A549 (cell line): ENCODE measurements around the gene HMCES. TPM values are rescaled to one million over a fixed set of nuclear protein-coding genes. Genes with fewer than 3 reads are reported as not detected.

Experiments
- ATAC-seq, 2 experiments: fragments of 200-7000 bp in 1 of 2; fragments of >200 bp in 1 of 2; cut with Nextera tagmentation in 1 of 2; cut with Tn5 transposase in 1 of 2; 3 replicates each; pipeline versions ENCODE4 v1.8.0 to v1.9.1; 2018 to 2020; ENCODE audit warnings: mild to moderate bottlenecking in 1 of 2, moderate library complexity in 1 of 2
- CTCF ChIA-PET: fragments of 300-600 bp; sonication (Branson Sonifier 250); formaldehyde crosslinking; extraction: SDS; loops from one replicate; lab custom pipeline; 2021; ENCODE audit warnings: antibody characterized with exemption, inconsistent platforms; lab: Yijun Ruan, JAX
- POLR2A ChIA-PET: fragments of 350-600 bp; formaldehyde crosslinking; extraction: SDS; loops from one replicate; lab custom pipeline; 2021; ENCODE audit warnings: antibody characterized with exemption, inconsistent platforms; lab: Yijun Ruan, JAX
- DNase-seq, 2 experiments: peaks; one replicate each; pipeline versions ENCODE4 v3.0.0 to v3.0.0-alpha.2; 2011 to 2016; ENCODE audit warnings: low read depth in 1 of 2, low spot score in 1 of 2
- FAIRE-seq: peaks from 2 replicates; lab custom pipeline; 2011; peaks lifted over from hg19 to GRCh38; lab: Jason Lieb, UNC
- H3K27ac ChIP-seq, 2 experiments: fragments of >200 bp; sonication (Bioruptor Twin); formaldehyde crosslinking; 3 replicates each; pipeline ENCODE4 v1.5.1; 2016 to 2017
- H3K4me1 ChIP-seq: fragments of >200 bp; sonication (Bioruptor Twin); formaldehyde crosslinking; 3 replicates; pipeline ENCODE4 v1.6.1; 2016
- H3K4me2 ChIP-seq: fragments of >200 bp; sonication (Bioruptor Twin); formaldehyde crosslinking; 3 replicates; pipeline ENCODE4 v1.6.1; 2016
- H3K4me3 ChIP-seq: fragments of >200 bp; sonication (Bioruptor Twin); formaldehyde crosslinking; 3 replicates; pipeline ENCODE4 v1.5.1; 2016
- H3K9me3 ChIP-seq: fragments of >200 bp; sonication (Bioruptor Twin); formaldehyde crosslinking; 3 replicates; pipeline ENCODE4 v1.6.1; 2016
- CBX8 ChIP-seq: fragments of 200-600 bp; sonication (generic); IDR thresholded peaks from 2 replicates; pipeline ENCODE4 v1.6.1; 2016
- CEBPB ChIP-seq, 2 experiments: fragments of >200 bp in 1 of 2; sonication (Bioruptor Twin) in 1 of 2; formaldehyde crosslinking in 1 of 2; IDR thresholded peaks; 2 replicates each; pipeline ENCODE4 v1.6.1; 2012 to 2016
- CHD2 ChIP-seq: fragments of 150-350 bp; IDR thresholded peaks from 2 replicates; pipeline ENCODE4 v1.6.1; 2014; ENCODE audit warnings: low read length; ENCODE audit not compliant: partially characterized antibody
- GATA3 ChIP-seq: IDR thresholded peaks from 2 replicates; pipeline ENCODE4 v1.6.1; 2012; ENCODE audit warnings: borderline replicate concordance
- HDAC2 ChIP-seq: fragments of 200-600 bp; sonication (generic); IDR thresholded peaks from 2 replicates; pipeline ENCODE4 v1.6.1; 2016
- MAZ ChIP-seq: fragments of 150-350 bp; IDR thresholded peaks from 2 replicates; pipeline ENCODE4 v1.6.1; 2014; ENCODE audit warnings: antibody characterized with exemption, low read depth, low read length, borderline replicate concordance
- MYC ChIP-seq: IDR thresholded peaks from 2 replicates; pipeline ENCODE4 v1.6.1; 2012; ENCODE audit warnings: mild to moderate bottlenecking, inconsistent platforms, low read length, improper control_type of control experiment, borderline replicate concordance
- NFE2L2 ChIP-seq: fragments of 150-350 bp; conservative IDR thresholded peaks from 2 replicates; pipeline ENCODE4 v1.6.1; 2014; ENCODE audit warnings: low read length
- NR3C1 ChIP-seq: fragments of >200 bp; sonication (Bioruptor Twin); formaldehyde crosslinking; IDR thresholded peaks from 3 replicates; pipeline ENCODE4 v1.6.1; 2017
- POLR2AphosphoS2 ChIP-seq: conservative IDR thresholded peaks from 2 replicates; pipeline ENCODE4 v1.6.1; 2012; ENCODE audit warnings: low read length, improper control_type of control experiment, inconsistent platforms
- RARB ChIP-seq: fragments of 250-450 bp; sonication (Bioruptor Pico); IDR thresholded peaks from 2 replicates; pipeline ENCODE4 v1.8.0; 2021; ENCODE audit warnings: mild to moderate bottlenecking, moderate library complexity
- TFCP2L1 ChIP-seq: fragments of 250-450 bp; sonication (Bioruptor Pico); IDR thresholded peaks from 2 replicates; pipeline ENCODE4 v1.5.0; 2021; ENCODE audit warnings: mild to moderate bottlenecking
- ZC3H11A ChIP-seq: fragments of 450-650 bp; IDR thresholded peaks from 2 replicates; pipeline ENCODE4 v1.6.1; 2014; ENCODE audit warnings: antibody characterized with exemption, mild to moderate bottlenecking
- WGBS: methylation state at CpG from one replicate; pipeline ENCODE4 v1.1.6; 2017; ENCODE audit errors: missing lambda C conversion rate; 5-methylcytosine and 5-hydroxymethylcytosine counted together
- polyA plus RNA-seq, 4 experiments: library from polyadenylated mRNA; depleted of rRNA in 3 of 4; stranded (reverse); fragments of >200 nt; fragmentation: RNase III in 1 of 4; extraction: RNeasy Plus Mini Kit Qiagen cat#74134 plus additional on column Dnase treatment in 1 of 4; gene quantifications; 2 replicates in 3 of 4; 3 replicates in 1 of 4; pipeline ENCODE4 v1.2.3, GENCODE V29; 2011 to 2017
- small RNA-seq, 6 experiments: library from RNA; depleted of rRNA; stranded (forward); fragments of <200 nt; gene quantifications; one replicate each; pipeline ENCODE3, GENCODE V24; 2012
- TF ChIP-seq, protein P1 (sequence below): fragments of 250-450 bp; sonication (Bioruptor Pico); IDR thresholded peaks from 2 replicates; pipeline ENCODE4 v1.5.0; 2021; ENCODE audit warnings: mild to moderate bottlenecking, moderate library complexity, borderline replicate concordance
- TF ChIP-seq, protein P2 (sequence below): IDR thresholded peaks from 2 replicates; pipeline ENCODE4 v1.6.1; 2012
- TF ChIP-seq, protein P3 (sequence below): fragments of >200 bp; sonication (Bioruptor Twin); formaldehyde crosslinking; IDR thresholded peaks from 3 replicates; pipeline ENCODE4 v1.5.1; 2016
- TF ChIP-seq, protein P4 (sequence below): IDR thresholded peaks from 2 replicates; pipeline ENCODE4 v1.6.1; 2012

The HMCES gene
- polyA plus RNA-seq, 2 of the 4 experiments (the other 2 are of a cell fraction) = 35.2 to 39.9 TPM

DNA sequence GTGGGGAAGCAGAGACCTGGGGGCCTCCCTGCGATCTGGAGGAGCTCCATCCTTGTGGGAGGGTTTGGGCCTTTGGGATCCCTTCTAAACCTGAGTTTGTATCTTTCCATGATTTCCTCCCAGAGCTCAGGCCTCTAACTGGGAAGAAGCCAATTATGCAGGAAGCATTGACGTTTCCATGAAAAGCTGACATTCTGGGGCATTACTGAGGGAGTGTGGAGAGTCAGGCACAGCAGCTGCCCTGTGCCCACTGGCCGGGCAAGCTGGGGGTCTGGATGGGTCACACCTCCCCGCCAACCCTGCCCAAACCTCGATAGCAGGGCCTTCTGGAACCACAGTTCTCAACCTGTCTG lies 74.9 kb downstream of the HMCES start:
- Histone ChIP-seq H3K4me1 (no peaks in the 10 kb centered on the region), H3K27ac (no peak overlapping the region), H3K4me3 (no peak overlapping the region), H3K4me2 (no peak overlapping the region), H3K9me3 (no peaks in the 10 kb centered on the region)
- WGBS = 40% methylated on average over 4 of the region's 5 CpGs
- no peak for ATAC-seq
- ChIA-PET CTCF (interaction anchor here (1.1 kb wide), 2 partner anchors 9 to 11 kb away, joined by 3 read pairs; no protein-coding TSS in a partner anchor), POLR2A (no interaction called here)
- DNase-seq = no peak
- TF ChIP-seq TFCP2L1 (no peak), ZC3H11A (no peak), CBX8 (no peak), GATA3 (no peak), NR3C1 (no peak), HDAC2 (no peak), RARB (CRISPR knock-in tag) (no peak), CEBPB (IDR thresholded peaks at IDR 0.05) (no peak), CHD2 (no peak), MAZ (no peak), MYC (no peak), POLR2AphosphoS2 (no peak), NFE2L2 (no peak)
- TF ChIP-seq, protein P1, sequence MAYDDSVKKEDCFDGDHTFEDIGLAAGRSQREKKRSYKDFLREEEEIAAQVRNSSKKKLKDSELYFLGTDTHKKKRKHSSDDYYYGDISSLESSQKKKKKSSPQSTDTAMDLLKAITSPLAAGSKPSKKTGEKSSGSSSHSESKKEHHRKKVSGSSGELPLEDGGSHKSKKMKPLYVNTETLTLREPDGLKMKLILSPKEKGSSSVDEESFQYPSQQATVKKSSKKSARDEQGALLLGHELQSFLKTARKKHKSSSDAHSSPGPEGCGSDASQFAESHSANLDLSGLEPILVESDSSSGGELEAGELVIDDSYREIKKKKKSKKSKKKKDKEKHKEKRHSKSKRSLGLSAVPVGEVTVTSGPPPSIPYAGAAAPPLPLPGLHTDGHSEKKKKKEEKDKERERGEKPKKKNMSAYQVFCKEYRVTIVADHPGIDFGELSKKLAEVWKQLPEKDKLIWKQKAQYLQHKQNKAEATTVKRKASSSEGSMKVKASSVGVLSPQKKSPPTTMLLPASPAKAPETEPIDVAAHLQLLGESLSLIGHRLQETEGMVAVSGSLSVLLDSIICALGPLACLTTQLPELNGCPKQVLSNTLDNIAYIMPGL (CRISPR knock-in tag) = no peak
- TF ChIP-seq, protein P2, sequence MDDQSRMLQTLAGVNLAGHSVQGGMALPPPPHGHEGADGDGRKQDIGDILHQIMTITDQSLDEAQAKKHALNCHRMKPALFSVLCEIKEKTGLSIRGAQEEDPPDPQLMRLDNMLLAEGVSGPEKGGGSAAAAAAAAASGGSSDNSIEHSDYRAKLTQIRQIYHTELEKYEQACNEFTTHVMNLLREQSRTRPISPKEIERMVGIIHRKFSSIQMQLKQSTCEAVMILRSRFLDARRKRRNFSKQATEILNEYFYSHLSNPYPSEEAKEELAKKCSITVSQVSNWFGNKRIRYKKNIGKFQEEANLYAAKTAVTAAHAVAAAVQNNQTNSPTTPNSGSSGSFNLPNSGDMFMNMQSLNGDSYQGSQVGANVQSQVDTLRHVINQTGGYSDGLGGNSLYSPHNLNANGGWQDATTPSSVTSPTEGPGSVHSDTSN = no peak
- TF ChIP-seq, protein P3, sequence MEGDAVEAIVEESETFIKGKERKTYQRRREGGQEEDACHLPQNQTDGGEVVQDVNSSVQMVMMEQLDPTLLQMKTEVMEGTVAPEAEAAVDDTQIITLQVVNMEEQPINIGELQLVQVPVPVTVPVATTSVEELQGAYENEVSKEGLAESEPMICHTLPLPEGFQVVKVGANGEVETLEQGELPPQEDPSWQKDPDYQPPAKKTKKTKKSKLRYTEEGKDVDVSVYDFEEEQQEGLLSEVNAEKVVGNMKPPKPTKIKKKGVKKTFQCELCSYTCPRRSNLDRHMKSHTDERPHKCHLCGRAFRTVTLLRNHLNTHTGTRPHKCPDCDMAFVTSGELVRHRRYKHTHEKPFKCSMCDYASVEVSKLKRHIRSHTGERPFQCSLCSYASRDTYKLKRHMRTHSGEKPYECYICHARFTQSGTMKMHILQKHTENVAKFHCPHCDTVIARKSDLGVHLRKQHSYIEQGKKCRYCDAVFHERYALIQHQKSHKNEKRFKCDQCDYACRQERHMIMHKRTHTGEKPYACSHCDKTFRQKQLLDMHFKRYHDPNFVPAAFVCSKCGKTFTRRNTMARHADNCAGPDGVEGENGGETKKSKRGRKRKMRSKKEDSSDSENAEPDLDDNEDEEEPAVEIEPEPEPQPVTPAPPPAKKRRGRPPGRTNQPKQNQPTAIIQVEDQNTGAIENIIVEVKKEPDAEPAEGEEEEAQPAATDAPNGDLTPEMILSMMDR = no peak
- TF ChIP-seq, protein P4, sequence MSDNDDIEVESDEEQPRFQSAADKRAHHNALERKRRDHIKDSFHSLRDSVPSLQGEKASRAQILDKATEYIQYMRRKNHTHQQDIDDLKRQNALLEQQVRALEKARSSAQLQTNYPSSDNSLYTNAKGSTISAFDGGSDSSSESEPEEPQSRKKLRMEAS = no peak
- no peak for FAIRE-seq

Small RNAs within 50 kb of the gene (small RNA-seq; reads per million reads assigned to genes)
- gene MIR6826 = 0 reads per million in 6 experiments

Other genes starting within 250 kb of the HMCES start
- not detected in 2 replicates for gene GP9, start 218.1 kb upstream of the HMCES start, polyA plus RNA-seq (2011; rRNA removed)
- not detected in 3 replicates for gene GP9, start 218.1 kb upstream of the HMCES start, polyA plus RNA-seq (2017; fragmentation: RNase III; extraction: RNeasy Plus Mini Kit Qiagen cat#74134 plus additional on column Dnase treatment)
- gene RAB43, start 157.1 kb upstream of the HMCES start, polyA plus RNA-seq (2011; rRNA removed) = 1.6 and 2.6 TPM in 2 replicates
- gene RAB43, start 157.1 kb upstream of the HMCES start, polyA plus RNA-seq (2017; fragmentation: RNase III; extraction: RNeasy Plus Mini Kit Qiagen cat#74134 plus additional on column Dnase treatment) = 2.0 to 3.0 TPM (median 2.9 TPM) in 3 replicates
- 21.3 and 27.6 TPM in 2 replicates for gene ISY1, start 117.8 kb upstream of the HMCES start, polyA plus RNA-seq (2011; rRNA removed)
- 21.4 to 24.1 TPM (median 23.2 TPM) in 3 replicates for gene ISY1, start 117.8 kb upstream of the HMCES start, polyA plus RNA-seq (2017; fragmentation: RNase III; extraction: RNeasy Plus Mini Kit Qiagen cat#74134 plus additional on column Dnase treatment)
- 309 and 365 TPM in 2 replicates for gene CNBP, start 95.0 kb upstream of the HMCES start, polyA plus RNA-seq (2011; rRNA removed)
- gene CNBP, start 95.0 kb upstream of the HMCES start, polyA plus RNA-seq (2017; fragmentation: RNase III; extraction: RNeasy Plus Mini Kit Qiagen cat#74134 plus additional on column Dnase treatment) = 304 to 324 TPM (median 312 TPM) in 3 replicates
- gene COPG1, start 29.3 kb upstream of the HMCES start, polyA plus RNA-seq (2011; rRNA removed) = 86.5 and 90.2 TPM in 2 replicates
- gene COPG1, start 29.3 kb upstream of the HMCES start, polyA plus RNA-seq (2017; fragmentation: RNase III; extraction: RNeasy Plus Mini Kit Qiagen cat#74134 plus additional on column Dnase treatment) = 72.2 to 90.0 TPM (median 80.6 TPM) in 3 replicates
- 0.62 and 0.82 TPM in 2 replicates for gene EFCAB12, start 149.8 kb downstream of the HMCES start, polyA plus RNA-seq (2011; rRNA removed)
- gene EFCAB12, start 149.8 kb downstream of the HMCES start, polyA plus RNA-seq (2017; fragmentation: RNase III; extraction: RNeasy Plus Mini Kit Qiagen cat#74134 plus additional on column Dnase treatment) = 0.81 to 1.4 TPM (median 1.1 TPM) in 3 replicates
- gene MBD4, start 161.1 kb downstream of the HMCES start, polyA plus RNA-seq (2011; rRNA removed) = 38.2 and 49.7 TPM in 2 replicates
- gene MBD4, start 161.1 kb downstream of the HMCES start, polyA plus RNA-seq (2017; fragmentation: RNase III; extraction: RNeasy Plus Mini Kit Qiagen cat#74134 plus additional on column Dnase treatment) = 26.4 to 32.7 TPM (median 31.4 TPM) in 3 replicates
- gene IFT122, start 161.4 kb downstream of the HMCES start, polyA plus RNA-seq (2011; rRNA removed) = 17.1 and 20.3 TPM in 2 replicates
- 15.0 to 16.8 TPM (median 15.1 TPM) in 3 replicates for gene IFT122, start 161.4 kb downstream of the HMCES start, polyA plus RNA-seq (2017; fragmentation: RNase III; extraction: RNeasy Plus Mini Kit Qiagen cat#74134 plus additional on column Dnase treatment)
- 0.03 and 0.04 TPM in 2 replicates for gene RHO, start 249.8 kb downstream of the HMCES start, polyA plus RNA-seq (2011; rRNA removed)
- gene RHO, start 249.8 kb downstream of the HMCES start, polyA plus RNA-seq (2017; fragmentation: RNase III; extraction: RNeasy Plus Mini Kit Qiagen cat#74134 plus additional on column Dnase treatment) = not detected in 3 replicates